ENCODE results near the gene UVSSA.

Gene UVSSA

DNA sequence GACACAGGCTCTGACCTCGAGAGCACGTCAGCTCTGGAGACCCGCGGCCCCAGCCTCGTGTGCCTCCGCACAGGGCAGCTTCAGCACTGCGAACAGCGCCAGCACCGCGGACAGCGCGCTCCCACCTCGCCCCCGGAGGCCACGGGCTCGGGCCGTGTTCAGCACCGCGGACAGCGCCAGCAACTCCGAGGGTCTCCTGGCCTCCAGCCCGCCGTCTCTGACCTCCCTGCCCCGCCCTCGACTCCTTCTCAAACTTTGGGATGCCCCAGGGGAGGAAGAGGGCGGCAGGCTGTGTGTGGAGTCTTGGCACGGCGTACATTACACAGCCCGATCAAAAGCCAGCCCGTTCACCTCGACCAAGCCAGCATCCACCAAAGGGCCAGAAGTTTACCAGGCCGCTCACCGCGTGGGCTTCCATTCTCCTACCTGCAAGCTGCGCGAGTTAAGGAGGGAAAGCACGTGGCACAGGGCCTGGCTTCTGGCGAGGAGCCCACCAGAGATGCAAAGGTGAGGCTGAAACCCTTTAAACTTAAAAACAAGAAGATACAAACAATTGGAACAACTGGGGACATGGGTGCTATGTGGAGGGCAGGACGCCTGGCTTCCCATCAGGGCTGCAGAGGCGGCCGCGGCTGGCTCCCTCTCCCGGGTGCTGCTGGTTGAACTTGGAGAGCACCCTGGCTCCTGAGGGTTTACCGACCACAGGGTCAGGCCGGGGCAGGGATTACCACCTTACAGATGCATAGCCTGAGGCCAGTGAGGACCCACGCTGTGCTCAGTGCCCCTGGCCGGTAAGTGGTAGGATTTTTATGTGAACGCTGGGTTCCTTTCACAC lies 63.7 kb downstream of the UVSSA start:
- TF ChIP-seq, protein P1, sequence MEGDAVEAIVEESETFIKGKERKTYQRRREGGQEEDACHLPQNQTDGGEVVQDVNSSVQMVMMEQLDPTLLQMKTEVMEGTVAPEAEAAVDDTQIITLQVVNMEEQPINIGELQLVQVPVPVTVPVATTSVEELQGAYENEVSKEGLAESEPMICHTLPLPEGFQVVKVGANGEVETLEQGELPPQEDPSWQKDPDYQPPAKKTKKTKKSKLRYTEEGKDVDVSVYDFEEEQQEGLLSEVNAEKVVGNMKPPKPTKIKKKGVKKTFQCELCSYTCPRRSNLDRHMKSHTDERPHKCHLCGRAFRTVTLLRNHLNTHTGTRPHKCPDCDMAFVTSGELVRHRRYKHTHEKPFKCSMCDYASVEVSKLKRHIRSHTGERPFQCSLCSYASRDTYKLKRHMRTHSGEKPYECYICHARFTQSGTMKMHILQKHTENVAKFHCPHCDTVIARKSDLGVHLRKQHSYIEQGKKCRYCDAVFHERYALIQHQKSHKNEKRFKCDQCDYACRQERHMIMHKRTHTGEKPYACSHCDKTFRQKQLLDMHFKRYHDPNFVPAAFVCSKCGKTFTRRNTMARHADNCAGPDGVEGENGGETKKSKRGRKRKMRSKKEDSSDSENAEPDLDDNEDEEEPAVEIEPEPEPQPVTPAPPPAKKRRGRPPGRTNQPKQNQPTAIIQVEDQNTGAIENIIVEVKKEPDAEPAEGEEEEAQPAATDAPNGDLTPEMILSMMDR (conservative IDR thresholded peaks at IDR 0.05), result no peak
- no peak overlapping the region for H3K27ac ChIP-seq

GRCh38 chr4:1411436-1412375 lies 64.7 kb downstream of the UVSSA start:
- TF ChIP-seq, protein P1 (conservative IDR thresholded peaks at IDR 0.05), result no peak
- H3K27ac ChIP-seq, result no peak overlapping the region

DNA sequence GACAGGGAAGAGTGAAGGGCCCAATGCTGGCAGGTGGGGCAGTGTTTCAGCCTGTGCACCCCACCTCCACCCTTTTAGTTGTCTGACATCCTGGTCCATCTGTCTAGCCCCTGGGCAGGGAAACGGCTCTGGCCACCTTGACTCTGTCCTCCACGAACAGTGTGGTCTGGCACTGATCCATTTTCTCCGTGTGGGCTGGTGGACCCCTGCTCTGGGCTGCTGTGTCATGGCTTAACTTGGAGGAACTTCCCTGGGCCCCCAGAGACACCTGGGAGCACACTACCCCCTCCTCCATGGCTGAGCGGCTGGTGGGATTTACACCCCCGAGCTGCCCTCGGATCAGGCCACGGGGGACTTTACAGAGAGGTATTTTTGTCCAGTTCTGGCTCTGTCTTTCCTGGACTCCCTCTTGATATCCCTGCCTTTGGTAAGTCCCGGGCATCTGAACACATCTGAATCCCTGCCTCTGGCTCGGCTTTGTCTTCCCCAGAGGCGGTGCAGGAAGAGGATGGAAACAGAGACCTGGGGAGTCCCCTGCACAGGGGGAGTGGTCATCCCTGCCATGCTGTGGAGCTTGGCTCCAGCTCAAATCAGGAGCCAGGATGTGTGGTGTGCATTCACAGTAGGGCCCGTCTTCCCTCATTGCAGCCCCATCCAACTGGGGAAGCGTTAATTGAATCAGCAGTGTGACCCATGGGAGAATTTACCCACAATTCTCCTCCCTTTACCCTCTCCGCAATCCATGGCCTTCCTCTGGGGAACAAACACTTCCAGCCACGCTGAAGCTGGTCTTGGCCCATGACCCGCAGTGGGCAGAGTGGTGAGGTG lies 65.6 kb downstream of the UVSSA start:
- TF ChIP-seq, protein P1 (conservative IDR thresholded peaks at IDR 0.05), result no peak
- no peak overlapping the region for H3K27ac ChIP-seq

DNA sequence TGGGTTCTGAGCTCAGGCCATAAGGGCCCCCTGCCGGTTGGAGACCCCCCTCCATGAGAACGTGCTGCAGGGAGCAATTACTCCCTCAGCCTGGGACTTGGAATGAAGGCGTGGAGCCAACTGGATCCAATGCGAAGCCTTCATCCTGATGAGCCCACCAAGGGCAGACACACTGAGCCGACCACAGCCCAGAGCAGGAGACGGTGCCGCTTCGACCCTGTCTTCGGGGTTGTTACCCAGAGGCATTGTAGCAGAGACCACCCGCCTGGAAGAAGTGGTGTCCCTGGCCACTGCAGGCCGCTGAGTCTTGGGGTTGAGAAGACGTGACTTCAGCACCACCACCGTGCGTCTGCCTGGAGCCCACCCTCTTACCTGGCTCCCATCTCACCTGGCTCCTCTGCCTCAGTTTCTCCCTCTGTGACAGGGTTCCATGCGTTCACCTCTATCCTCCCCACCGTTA lies 66.2 kb downstream of the UVSSA start:
- TF ChIP-seq, protein P1 (conservative IDR thresholded peaks at IDR 0.05), result no peak
- no peak overlapping the region for H3K27ac ChIP-seq

DNA sequence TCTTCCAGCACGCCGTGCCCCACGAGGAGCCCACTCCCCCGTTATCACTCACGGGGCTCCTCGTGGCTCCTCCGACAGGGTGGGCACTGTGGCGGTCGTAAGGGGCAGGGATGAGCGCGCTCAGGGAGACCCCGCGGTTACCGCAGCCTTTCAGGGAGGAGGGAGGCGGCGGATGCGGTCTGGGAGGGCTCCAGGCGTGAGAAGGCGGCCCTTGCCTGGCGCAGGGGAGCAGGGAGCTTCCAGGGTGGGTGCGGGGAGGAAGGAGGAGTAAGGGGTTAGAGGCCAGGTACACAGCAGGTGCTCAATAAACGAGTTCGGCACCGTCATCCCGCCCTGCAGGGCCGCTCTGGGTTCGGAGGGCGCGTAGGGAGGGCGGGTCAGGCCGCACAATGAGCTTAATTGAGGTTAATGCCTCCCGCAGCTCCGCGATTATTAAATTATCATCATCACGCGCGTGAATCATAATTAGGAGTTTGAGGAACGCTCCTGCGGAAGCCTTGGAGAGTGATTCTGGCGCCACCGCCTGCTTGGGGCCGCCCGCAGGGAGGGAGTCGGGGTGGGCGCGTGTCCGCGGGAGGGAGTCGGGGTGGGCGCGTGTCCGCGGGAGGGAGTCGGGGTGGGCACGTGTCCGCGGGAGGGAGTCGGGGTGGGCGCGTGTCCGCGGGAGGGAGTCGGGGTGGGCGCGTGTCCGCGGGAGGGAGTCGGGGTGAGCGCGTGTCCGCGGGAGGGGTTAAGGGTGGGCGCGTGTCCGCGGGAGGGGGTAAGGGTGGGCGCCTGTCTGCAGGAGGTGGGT lies 66.9 kb downstream of the UVSSA start:
- no peak overlapping the region for H3K27ac ChIP-seq
- TF ChIP-seq, protein P1 (conservative IDR thresholded peaks at IDR 0.05), result no peak

GRCh38 chr4:1414831-1415680 lies 68.0 kb downstream of the UVSSA start:
- TF ChIP-seq, protein P1 (conservative IDR thresholded peaks at IDR 0.05), result no peak
- no peak overlapping the region for H3K27ac ChIP-seq

Measured in VCaP (cell line).